ENCODE results near the gene ALCAM.

Gene ALCAM

GRCh38 chr3:105362021-105362665 lies 4.6 kb upstream of the ALCAM start:
- TF ChIP-seq, protein P1, sequence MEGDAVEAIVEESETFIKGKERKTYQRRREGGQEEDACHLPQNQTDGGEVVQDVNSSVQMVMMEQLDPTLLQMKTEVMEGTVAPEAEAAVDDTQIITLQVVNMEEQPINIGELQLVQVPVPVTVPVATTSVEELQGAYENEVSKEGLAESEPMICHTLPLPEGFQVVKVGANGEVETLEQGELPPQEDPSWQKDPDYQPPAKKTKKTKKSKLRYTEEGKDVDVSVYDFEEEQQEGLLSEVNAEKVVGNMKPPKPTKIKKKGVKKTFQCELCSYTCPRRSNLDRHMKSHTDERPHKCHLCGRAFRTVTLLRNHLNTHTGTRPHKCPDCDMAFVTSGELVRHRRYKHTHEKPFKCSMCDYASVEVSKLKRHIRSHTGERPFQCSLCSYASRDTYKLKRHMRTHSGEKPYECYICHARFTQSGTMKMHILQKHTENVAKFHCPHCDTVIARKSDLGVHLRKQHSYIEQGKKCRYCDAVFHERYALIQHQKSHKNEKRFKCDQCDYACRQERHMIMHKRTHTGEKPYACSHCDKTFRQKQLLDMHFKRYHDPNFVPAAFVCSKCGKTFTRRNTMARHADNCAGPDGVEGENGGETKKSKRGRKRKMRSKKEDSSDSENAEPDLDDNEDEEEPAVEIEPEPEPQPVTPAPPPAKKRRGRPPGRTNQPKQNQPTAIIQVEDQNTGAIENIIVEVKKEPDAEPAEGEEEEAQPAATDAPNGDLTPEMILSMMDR (IDR thresholded peaks at IDR 0.05; ENCODE audit: low read depth, low read length, missing control alignments), result no peak
- DNase-seq (ENCODE audit: extremely low read depth, low read depth), result no peak
- no peak overlapping the region for H3K4me3 ChIP-seq (replicated peaks; ENCODE audit: low read depth, low read length)

DNA sequence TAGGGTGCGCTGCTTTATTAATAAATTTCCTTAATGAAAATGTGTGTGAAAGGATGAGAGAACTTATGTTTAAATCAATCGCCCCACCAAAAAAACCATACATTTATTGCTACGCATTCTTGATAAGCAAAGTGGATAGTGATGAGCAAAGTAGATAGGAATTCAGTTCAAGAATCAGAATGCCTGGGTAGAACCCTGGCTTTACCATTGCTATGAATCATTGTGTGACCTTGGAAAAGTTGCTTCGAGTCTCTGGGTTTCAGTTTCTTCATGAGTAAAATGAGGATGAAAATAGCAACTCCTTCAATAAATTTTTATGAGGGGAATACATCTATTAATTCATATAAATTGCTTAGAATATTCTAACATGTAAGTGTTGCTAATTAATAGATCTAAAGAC lies 2.6 kb upstream of the ALCAM start:
- TF ChIP-seq, protein P1 (IDR thresholded peaks at IDR 0.05; ENCODE audit: low read depth, low read length, missing control alignments), result no peak
- no peak overlapping the region for H3K4me3 ChIP-seq (replicated peaks; ENCODE audit: low read depth, low read length)
- no peak for DNase-seq (ENCODE audit: extremely low read depth, low read depth)

GRCh38 chr3:105365081-105365390 lies 1.7 kb upstream of the ALCAM start:
- H3K4me3 ChIP-seq (replicated peaks; ENCODE audit: low read depth, low read length), result peak overlapping the region; percentile 93
- no peak for DNase-seq (ENCODE audit: extremely low read depth, low read depth)
- TF ChIP-seq, protein P1 (IDR thresholded peaks at IDR 0.05; ENCODE audit: low read depth, low read length, missing control alignments), result no peak

DNA sequence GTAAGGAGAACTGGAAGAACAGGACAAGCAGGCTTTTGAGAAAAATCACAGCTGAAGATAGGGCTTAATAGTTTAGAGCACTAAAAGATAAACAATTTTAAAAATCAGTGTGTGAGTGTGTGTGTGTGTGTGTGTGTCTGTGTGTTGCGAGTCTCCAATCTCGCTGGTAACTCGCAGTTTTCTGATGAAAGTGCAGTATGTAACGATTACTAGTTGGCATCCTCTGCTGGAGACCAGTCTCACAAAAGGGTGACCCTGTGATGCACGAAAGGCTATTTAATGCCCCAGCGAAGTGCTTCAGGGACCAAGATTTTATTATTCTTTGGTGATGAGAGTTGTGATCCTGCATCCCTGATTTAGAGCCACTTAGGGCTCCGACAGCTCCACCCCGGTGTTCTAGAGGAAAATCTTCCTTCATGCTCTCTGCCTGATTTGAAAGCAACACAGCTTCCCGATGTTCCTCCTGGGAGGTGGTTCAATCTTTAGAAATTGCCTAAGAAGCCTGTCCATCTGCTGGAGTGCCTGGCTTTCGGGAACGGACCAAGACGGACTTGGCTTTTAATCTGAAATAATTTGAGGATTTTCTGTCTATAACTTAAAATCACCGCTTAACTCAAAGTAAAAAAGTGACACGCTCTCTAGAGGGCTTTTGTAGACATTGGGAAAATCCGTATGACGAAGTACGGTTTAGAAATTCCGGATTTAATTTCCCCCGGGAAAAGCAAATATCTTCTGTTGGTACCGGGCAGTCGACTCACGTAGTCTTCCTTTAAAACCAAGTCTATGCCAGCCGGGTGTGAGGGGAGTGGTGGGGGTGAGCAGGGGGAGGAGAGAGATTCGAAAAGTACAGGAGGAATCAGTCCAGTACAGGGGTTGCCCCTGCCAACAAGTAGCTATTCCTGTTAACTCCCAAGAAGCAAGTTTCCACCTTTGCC lies 1.1 kb upstream of the ALCAM start:
- no peak for DNase-seq (ENCODE audit: extremely low read depth, low read depth)
- H3K4me3 ChIP-seq (replicated peaks; ENCODE audit: low read depth, low read length), result peak overlapping the region; percentile 93
- TF ChIP-seq, protein P1 (IDR thresholded peaks at IDR 0.05; ENCODE audit: low read depth, low read length, missing control alignments), result no peak

DNA sequence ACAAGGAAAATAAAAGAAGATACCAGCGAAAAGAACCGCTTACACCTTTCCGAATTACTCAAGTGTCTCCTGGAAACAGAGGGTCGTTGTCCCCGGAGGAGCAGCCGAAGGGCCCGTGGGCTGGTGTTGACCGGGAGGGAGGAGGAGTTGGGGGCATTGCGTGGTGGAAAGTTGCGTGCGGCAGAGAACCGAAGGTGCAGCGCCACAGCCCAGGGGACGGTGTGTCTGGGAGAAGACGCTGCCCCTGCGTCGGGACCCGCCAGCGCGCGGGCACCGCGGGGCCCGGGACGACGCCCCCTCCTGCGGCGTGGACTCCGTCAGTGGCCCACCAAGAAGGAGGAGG lies 325 bp downstream of the ALCAM start:
- H3K4me3 ChIP-seq (replicated peaks; ENCODE audit: low read depth, low read length), result peak overlapping the region; percentile 93
- TF ChIP-seq, protein P1 (IDR thresholded peaks at IDR 0.05; ENCODE audit: low read depth, low read length, missing control alignments), result no peak
- no peak for DNase-seq (ENCODE audit: extremely low read depth, low read depth)

DNA sequence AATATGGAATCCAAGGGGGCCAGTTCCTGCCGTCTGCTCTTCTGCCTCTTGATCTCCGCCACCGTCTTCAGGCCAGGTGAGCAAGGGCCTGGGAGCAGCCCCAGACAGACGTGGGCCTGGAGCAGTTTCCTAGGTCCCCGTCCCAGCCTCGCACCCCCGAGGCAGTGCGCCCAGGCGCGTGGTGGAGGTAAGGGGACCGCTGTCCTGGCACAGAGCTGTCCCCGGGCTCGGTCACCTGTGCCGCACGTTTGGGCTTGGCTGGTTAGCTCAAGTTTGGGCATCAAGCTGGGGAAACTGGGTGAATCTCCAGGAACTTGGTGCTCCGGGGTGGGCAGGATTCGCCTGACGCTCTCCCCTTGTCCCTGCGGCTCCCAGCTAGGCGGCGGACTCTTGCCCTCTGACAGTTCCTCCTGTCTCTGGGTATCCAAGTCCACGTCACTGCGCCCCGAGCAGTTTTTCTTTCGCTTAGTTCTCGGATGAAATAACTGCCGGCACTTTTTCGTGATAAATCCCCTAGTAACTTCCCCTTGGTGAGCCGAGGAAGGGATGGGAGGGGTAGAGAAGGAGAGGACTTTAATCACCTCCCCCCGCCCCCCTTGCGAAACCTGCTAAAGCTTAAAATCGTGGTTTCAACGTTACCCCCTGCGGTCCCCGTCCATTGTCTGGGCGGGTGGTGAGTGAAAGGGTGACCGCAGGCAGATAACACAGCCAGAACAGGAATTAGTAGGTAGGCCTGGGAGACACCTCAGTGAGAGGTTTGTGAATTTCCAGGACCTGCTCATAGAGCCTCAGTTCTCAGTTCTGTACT lies 901 bp downstream of the ALCAM start:
- peak overlapping the region; percentile 93 for H3K4me3 ChIP-seq (replicated peaks; ENCODE audit: low read depth, low read length)
- no peak for DNase-seq (ENCODE audit: extremely low read depth, low read depth)
- TF ChIP-seq, protein P1 (IDR thresholded peaks at IDR 0.05; ENCODE audit: low read depth, low read length, missing control alignments), result no peak

Measured in HFF-Myc (cell line).